ENCODE measurements around the gene MT3.

MT3 gene

DNA sequence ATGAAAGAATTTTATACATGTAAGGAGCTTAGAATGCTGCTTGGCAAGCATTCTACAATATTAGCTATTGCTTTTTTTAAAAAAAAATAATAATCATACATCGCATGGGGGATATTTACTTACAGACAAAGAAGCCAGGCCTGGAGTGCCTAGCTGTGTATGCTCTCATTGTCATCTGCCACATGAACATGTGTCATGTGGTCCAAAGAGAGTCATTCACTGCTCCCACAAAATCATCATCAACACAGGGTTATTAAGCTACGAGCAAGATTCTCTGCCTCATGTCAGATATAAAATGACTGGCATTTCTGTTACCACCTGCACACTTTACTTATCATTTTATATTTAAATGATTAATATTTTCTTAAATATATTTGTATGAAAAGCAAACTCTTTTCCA is 34.3 kb downstream of the MT3 start:
- ATAC-seq (replicated peaks) (no peak), DNase-seq (no peak)
- Mint-ChIP-seq H3K27me3 (peaks cover 55 to 79% of the 10 kb centered on the region in 2 donors), H3K27ac (no peak overlapping the region), H3K4me3 (no peak overlapping the region), H3K9me3 (no peaks in the 10 kb centered on the region), H3K36me3 (no peaks in the 10 kb centered on the region), H3K4me1 (peaks cover 10 to 15% of the 10 kb centered on the region in 2 donors)

DNA sequence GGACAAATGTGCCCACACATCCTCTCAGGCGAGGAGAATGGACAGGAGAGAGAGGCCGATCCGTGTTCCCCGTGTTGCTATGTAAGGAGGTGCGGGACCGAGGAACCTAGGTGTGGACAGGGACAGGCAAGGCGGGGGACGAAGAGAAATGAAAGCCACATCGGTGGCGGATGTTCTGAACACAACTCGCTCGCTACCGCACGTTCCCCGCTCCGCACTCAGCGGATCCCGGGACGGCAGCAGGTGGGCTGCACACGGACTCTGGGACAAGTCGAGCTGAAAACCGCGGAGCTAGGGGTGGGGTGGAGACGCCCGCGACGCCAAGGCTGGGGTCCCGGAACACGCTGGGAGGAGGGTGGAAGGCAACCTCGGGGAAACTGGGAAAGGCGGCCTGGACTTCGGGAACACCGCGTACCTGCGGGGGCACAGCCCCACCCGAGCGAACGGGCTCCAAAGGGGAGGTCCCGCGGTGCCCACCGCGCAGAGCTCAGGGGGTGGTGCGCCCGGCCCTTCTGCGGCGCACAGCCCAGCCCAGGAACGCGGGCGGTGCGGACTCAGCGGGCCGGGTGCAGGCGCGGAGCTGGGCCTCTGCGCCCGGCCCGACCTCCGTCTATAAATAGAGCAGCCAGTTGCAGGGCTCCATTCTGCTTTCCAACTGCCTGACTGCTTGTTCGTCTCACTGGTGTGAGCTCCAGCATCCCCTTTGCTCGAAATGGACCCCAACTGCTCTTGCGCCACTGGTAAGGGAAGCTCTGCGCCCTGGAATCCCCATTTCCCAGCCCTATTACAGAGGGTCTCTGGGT is 36.0 kb downstream of the MT3 start, which contains the start of gene MT1E:
TSS of gene MT1E (plus strand) at position 642 of the 803 bp plus-strand sequence. CDS start at position 713, 71 bp downstream.
- peak within 1 kb of the TSS; percentile 86 to 88 for H3K4me3 Mint-ChIP-seq
- H3K27me3 Mint-ChIP-seq, result peaks cover 45 to 70% of the 10 kb centered on the region in 2 donors
- peak; percentile 35 to 64 for ATAC-seq (replicated peaks)
- DNase-seq, result no peak
- peaks cover 23 to 31% of the 10 kb centered on the region in 2 donors for H3K4me1 Mint-ChIP-seq
- H3K36me3 Mint-ChIP-seq, result no peaks in the 10 kb centered on the region
- H3K27ac Mint-ChIP-seq, result peak within 1 kb of the TSS; percentile 68
- H3K9me3 Mint-ChIP-seq, result no peaks in the 10 kb centered on the region

DNA sequence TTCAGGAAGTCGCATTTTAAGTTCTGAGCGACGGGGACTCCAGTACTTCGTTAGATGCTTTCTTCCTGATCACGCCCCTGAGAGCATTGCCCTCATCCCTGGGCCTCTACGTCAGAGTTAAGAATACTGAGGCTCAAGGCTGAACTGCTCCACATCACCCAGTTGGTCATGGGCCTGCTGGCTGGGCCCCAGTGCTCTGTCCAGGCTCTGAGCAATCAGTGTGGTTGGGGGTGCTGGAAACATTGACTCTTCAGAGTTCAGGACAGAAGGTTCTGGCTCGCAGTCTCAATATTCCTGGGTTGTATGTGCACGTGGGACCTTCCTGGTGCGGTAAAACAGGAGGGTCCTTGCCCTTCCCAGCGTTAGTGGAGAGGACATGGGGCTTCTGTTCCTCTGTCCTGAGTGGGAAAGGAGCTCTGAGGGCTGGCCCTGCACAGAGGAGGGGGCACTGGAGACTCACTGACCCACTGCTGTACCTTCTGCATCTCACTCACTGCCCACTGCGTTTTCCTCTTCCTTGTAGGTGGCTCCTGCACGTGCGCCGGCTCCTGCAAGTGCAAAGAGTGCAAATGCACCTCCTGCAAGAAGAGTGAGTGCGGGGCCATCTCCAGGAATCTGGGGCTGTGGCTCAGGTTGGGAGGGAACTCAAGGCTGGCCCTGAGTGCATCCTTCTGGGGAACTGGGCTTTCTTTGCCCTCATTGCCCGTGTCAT is 36.8 kb downstream of the MT3 start:
- Mint-ChIP-seq H3K9me3 (no peaks in the 10 kb centered on the region), H3K4me1 (peaks cover 23 to 33% of the 10 kb centered on the region in 2 donors), H3K27ac (peak overlapping the region; percentile 59), H3K4me3 (peak overlapping the region; percentile 73 to 88), H3K36me3 (no peaks in the 10 kb centered on the region), H3K27me3 (peaks cover 41 to 65% of the 10 kb centered on the region in 2 donors)
- ATAC-seq (replicated peaks) (no peak), DNase-seq (no peak)

DNA sequence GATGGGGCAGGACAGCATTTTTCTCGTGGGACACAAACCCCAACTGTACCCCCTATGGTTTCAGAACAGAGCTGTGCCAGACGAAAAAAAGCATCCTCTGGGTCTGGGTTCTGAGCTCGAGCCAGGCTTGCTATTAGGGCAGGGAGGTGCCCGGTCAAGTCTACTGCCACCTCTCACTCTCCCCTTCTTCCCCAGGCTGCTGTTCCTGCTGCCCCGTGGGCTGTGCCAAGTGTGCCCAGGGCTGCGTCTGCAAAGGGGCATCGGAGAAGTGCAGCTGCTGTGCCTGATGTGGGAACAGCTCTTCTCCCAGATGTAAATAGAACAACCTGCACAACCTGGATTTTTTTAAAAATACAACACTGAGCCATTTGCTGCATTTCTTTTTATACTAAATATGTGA is 37.4 kb downstream of the MT3 start:
- Mint-ChIP-seq H3K9me3 (no peaks in the 10 kb centered on the region), H3K4me1 (peaks cover 24 to 36% of the 10 kb centered on the region in 2 donors), H3K4me3 (no peak overlapping the region), H3K36me3 (no peaks in the 10 kb centered on the region), H3K27me3 (peaks cover 41 to 64% of the 10 kb centered on the region in 2 donors), H3K27ac (no peak overlapping the region)
- DNase-seq (no peak), ATAC-seq (replicated peaks) (no peak)

DNA sequence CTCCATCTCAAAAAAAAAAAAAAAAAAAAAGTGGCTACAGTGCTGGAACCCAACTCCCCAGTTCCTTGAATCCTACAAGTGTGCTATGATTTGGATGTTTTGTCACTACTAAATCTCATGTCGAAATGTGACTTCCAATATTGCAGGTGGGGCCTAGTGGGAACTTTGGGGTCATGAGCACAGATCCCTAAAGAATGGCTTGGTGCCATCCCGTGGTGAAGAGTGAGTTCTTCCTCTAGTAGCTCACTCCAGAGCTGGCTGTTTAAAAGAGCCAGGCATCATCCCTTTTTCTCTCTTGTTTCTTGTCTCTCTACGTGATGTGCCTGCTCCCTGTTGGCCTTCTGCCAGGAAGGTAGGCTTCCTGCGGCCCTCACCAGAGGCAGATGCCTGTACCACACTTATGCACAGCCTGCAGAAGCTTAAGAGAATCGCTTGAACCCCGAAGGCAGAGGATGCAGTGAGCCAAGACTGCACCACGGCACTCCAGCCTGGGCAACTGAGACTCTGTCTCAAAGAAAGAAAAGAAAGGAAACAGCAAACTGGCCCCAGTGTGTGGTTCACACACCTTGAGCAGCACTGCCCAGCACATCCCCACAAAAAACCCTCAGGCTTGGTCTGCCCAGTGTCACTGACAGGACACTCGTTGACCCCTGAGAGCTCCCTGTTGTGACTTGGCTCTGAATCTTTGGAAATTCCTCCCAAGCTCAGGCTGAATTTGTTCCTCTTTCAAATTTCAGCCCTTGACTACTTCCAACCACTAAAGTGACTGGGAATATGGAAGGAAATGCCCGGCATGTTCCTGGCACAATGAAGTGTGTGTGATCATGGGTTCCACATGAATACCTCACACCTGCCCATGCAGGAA is 39.4 kb downstream of the MT3 start:
- no peaks in the 10 kb centered on the region for H3K36me3 Mint-ChIP-seq
- H3K4me3 Mint-ChIP-seq, result no peak overlapping the region
- H3K27ac Mint-ChIP-seq, result no peak overlapping the region
- ATAC-seq (replicated peaks) (no peak), DNase-seq (no peak)
- H3K9me3 Mint-ChIP-seq, result no peaks in the 10 kb centered on the region
- peaks cover 43 to 66% of the 10 kb centered on the region in 2 donors for H3K27me3 Mint-ChIP-seq
- H3K4me1 Mint-ChIP-seq, result peaks cover 30 to 50% of the 10 kb centered on the region in 2 donors

DNA sequence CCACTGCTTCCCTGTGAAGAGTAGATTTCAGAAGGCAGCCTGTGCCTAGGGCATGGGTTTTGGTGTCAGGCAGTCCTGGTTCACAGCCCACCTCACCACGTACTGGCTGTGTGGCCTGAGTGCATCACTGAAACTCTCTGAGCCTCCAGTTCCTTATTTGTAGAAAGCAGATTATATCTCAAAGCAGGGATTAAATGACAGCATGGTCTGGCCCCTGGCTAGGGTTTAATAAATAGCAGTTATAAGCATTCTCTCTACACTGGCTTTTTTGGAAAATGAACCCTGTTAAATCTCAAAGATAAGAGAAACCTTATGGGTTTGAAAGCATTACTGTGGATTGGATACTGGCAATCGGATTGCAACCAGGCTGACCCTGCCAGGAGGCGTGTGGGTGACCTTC is 40.2 kb downstream of the MT3 start:
- H3K27ac Mint-ChIP-seq, result no peak overlapping the region

DNA sequence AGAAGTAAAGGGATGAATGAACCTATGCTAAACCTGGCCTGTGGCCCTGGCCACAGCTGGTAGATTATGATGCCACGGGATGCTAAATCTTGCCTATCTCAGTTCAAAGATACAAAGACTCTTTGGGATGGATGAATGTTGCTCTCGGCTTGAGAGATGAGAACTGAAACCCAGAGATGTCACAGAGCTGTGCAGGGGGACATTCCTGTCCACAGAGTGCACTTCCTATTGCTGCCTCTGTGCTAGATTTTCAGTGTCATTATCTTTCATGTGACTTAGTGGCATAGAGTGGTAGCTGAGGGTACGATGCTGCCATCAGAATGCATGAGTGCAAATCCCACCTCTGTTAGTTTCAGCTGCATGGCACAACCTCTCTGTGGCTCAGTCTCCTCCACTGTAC is 40.8 kb downstream of the MT3 start:
- no peaks in the 10 kb centered on the region for H3K9me3 Mint-ChIP-seq
- ATAC-seq (replicated peaks), result peak; percentile 91 to 95

More for the DNA sequence above, 40.2 kb downstream of the MT3 start:
- Mint-ChIP-seq H3K9me3 (no peaks in the 10 kb centered on the region), H3K36me3 (no peaks in the 10 kb centered on the region), H3K4me1 (peaks cover 30 to 50% of the 10 kb centered on the region in 2 donors), H3K4me3 (no peak overlapping the region), H3K27me3 (peaks cover 47 to 68% of the 10 kb centered on the region in 2 donors)
- DNase-seq, result no peak
- peak; percentile 64 to 70 for ATAC-seq (replicated peaks)

DNA sequence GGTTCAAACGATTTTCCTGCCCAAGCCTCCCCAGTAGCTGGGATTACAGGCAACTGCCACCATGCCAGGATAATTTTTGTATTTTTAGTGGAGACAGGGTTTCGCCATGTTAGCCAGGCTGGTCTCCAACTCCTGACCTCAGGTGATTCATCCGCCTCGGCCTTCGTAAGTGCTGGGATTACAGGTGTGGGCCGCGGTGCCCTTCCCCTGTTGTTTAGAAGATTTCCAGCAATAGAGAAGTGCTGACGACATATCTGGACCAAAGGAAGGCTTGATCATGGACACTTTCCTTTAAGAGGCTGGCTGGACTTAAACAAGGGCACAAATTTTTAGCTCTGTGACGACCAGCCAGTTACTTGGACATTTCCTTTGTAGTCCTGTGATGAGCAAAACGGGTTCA is 41.9 kb downstream of the MT3 start:
- Mint-ChIP-seq H3K9me3 (no peaks in the 10 kb centered on the region), H3K27ac (no peak overlapping the region), H3K36me3 (no peaks in the 10 kb centered on the region), H3K4me1 (peaks cover 27 to 49% of the 10 kb centered on the region in 2 donors), H3K4me3 (no peak overlapping the region), H3K27me3 (peaks cover 44 to 68% of the 10 kb centered on the region in 2 donors)
- no peak for DNase-seq
- no peak for ATAC-seq (replicated peaks)

More for the DNA sequence above, 40.8 kb downstream of the MT3 start:
- peaks cover 33 to 51% of the 10 kb centered on the region in 2 donors for H3K4me1 Mint-ChIP-seq
- H3K36me3 Mint-ChIP-seq, result no peaks in the 10 kb centered on the region
- peak; percentile 31 for DNase-seq
- peaks cover 47 to 68% of the 10 kb centered on the region in 2 donors for H3K27me3 Mint-ChIP-seq
- H3K4me3 Mint-ChIP-seq, result no peak overlapping the region
- H3K27ac Mint-ChIP-seq, result peak overlapping the region; percentile 47

DNA sequence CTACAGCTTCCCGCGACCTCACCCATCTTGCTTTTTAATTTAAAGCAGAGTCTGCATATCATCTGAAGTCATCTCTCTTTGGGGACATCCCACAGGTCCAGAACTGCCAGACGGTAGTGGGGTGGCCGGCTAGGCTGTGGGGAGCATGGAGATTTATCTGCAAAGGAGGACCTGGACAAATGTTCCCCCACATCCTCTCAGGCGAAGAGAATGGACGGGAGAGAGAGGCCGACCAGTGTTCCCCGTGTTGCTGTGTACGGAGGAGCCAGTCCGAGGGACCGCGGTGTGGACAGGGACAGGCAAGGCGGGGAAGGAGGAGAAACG is 42.5 kb downstream of the MT3 start:
- no peaks in the 10 kb centered on the region for H3K9me3 Mint-ChIP-seq
- peak overlapping the region; percentile 79 to 82 for H3K4me3 Mint-ChIP-seq
- DNase-seq, result no peak
- H3K36me3 Mint-ChIP-seq, result no peaks in the 10 kb centered on the region
- H3K4me1 Mint-ChIP-seq, result peaks cover 27 to 49% of the 10 kb centered on the region in 2 donors
- H3K27me3 Mint-ChIP-seq, result peaks cover 47 to 68% of the 10 kb centered on the region in 2 donors
- H3K27ac Mint-ChIP-seq, result peak overlapping the region; percentile 37
- ATAC-seq (replicated peaks), result no peak

DNA sequence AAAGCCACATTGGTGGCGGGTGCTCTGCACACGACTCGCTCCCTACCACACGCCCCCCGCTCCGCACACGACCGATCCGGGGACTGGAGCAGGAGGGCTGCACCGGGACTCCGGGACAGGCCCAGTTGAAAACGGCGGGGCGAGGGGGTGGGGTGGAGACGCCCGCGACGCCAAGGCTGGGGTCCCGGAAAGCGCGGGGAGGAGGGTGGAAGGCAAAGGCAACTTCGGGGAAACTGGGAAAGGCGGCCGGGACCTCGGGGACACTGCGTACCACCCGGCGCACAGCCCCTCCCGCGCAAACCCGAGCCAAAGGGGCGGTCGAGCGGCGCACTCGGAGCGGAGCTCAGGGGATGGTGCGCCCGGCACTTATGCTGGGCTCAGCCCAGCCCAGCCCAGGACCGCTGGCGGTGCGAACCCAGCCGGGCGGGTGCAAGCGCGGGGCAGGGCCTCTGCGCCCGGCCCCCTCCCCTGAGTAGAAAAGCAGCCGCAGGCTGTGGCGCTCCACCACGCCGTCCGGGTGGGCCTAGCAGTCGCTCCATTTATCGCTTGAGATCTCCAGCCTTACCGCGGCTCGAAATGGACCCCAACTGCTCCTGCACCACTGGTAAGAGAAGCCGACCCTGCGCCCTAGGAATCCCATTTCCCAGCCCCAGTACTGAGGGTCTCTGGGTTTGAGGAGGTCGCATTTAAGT is 43.0 kb downstream of the MT3 start, which contains the start of gene MT1M:
TSS of gene MT1M (plus strand) at position 504 of the 692 bp plus-strand sequence. CDS start at position 577, 73 bp downstream.
- Mint-ChIP-seq H3K9me3 (no peaks in the 10 kb centered on the region), H3K4me1 (peaks cover 27 to 49% of the 10 kb centered on the region in 2 donors), H3K36me3 (no peaks in the 10 kb centered on the region), H3K27me3 (peaks cover 52 to 68% of the 10 kb centered on the region in 2 donors), H3K27ac (peak within 1 kb of the TSS; percentile 37), H3K4me3 (peak within 1 kb of the TSS; percentile 79 to 82)
- DNase-seq (no peak), ATAC-seq (replicated peaks) (no peak)

DNA sequence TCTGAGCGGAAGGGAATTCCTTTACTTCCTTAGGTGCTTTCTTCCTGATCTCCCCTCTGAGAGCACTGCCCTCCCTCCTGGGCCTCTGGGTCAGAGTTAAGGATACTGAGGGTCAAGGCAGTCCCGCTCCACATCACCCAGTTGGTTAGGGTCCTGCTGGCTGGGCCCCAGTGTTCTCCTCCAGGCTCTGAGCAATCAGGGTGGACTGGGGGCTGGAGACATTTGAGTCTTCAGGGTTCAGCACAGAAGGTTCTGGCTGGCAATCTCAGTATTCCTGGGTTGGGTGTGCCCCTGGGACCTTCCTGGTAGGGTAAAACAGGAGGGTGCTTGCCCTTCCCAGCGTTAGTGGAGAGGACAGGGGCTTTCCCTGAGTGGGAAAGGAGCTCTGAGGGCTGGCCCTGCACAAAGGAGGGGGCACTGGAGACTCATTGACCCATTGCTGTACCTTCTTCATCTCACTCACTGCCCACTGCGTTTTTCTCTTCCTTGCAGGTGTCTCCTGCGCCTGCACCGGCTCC is 43.6 kb downstream of the MT3 start:
- Mint-ChIP-seq H3K27me3 (peaks cover 58 to 74% of the 10 kb centered on the region in 2 donors), H3K27ac (no peak overlapping the region), H3K9me3 (no peaks in the 10 kb centered on the region), H3K4me1 (peaks cover 30 to 52% of the 10 kb centered on the region in 2 donors), H3K4me3 (peak overlapping the region; percentile 79 to 82), H3K36me3 (no peaks in the 10 kb centered on the region)
- ATAC-seq (replicated peaks), result no peak
- no peak for DNase-seq

DNA sequence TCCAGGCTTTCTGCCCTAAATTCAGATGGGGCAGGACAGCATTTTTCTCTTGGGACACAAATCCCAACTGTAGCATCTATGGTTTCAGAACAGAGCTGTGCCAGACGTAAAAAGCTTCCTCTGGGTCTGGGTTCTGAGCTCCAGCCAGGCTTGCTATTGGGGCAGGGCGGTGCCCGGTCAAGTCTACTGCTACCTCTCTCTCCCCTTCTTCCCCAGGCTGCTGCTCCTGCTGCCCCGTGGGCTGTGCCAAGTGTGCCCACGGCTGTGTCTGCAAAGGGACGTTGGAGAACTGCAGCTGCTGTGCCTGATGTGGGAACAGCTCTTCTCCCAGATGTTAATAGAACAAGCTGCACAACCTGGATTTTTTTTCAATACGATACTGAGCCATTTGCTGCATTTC is 44.2 kb downstream of the MT3 start:
- no peak overlapping the region for H3K4me3 Mint-ChIP-seq
- ATAC-seq (replicated peaks) (no peak), DNase-seq (no peak)
- peaks cover 63 to 79% of the 10 kb centered on the region in 2 donors for H3K27me3 Mint-ChIP-seq
- H3K27ac Mint-ChIP-seq, result no peak overlapping the region
- H3K36me3 Mint-ChIP-seq, result no peaks in the 10 kb centered on the region
- H3K9me3 Mint-ChIP-seq, result no peaks in the 10 kb centered on the region
- H3K4me1 Mint-ChIP-seq, result peaks cover 33 to 58% of the 10 kb centered on the region in 2 donors

DNA sequence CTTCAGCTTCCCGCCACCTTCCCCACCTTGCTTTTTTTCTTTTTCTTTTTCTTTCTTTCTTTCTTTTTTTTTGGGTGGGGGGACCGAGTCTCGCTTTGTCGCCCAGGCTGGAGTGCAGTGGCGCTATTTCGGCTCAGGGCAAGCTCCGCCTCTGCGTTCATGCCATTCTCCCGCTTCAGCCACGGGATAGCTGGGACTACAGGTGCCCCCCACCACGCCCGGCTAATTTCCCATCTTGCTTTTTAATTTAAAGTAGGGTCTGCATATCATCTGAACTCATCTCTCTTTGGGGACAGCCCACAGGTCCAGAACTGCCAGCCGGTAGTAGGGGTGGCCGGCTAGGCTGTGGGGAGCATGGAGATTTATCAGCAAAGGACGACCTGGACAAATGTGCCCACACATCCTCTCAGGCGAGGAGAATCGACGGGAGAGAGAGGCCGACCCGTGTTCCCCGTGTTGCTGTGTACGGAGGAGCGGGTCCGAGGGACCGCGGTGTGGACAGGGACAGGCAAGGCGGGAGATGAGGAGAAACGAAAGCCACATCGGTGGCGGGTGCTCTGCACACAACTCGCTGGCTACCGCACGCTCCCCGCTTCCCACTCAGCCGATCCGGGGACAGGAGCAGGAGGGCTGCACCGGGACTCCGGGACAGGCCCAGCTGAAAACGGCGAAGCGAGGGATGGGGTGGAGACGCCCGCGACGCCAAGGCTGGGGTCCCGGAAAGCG is 45.5 kb downstream of the MT3 start:
- peaks cover 26 to 50% of the 10 kb centered on the region in 2 donors for H3K4me1 Mint-ChIP-seq
- DNase-seq (no peak), ATAC-seq (replicated peaks) (no peak)
- no peaks in the 10 kb centered on the region for H3K9me3 Mint-ChIP-seq
- peaks cover 69 to 86% of the 10 kb centered on the region in 2 donors for H3K27me3 Mint-ChIP-seq
- no peaks in the 10 kb centered on the region for H3K36me3 Mint-ChIP-seq
- peak overlapping the region; percentile 22 for H3K27ac Mint-ChIP-seq
- peak overlapping the region; percentile 66 to 69 for H3K4me3 Mint-ChIP-seq
